Esophagus muscularis mucosa (tissue), 4 donors: ENCODE data around the gene RNF130.

ENCODE experiments used
- EP300 ChIP-seq: sonication (generic); formaldehyde crosslinking; IDR thresholded peaks from one replicate; pipeline ENCODE4 v1.6.1; 2017; ENCODE audit warnings: antibody characterized with exemption
- POLR2A ChIP-seq: fragments of 450-650 bp; IDR thresholded peaks from one replicate; pipeline ENCODE4 v1.6.1; 2017; ENCODE audit warnings: antibody characterized with exemption, moderate library complexity, mild to moderate bottlenecking, low read depth
- TF ChIP-seq, protein P1 (sequence below), 3 experiments: fragments of 200-600 bp in 2 of 3; fragments of 450-650 bp in 1 of 3; sonication (generic) in 2 of 3; IDR thresholded peaks; one replicate each; pipeline ENCODE4 v1.5.1; 2017 to 2019; ENCODE audit warnings: antibody characterized with exemption in 3 of 3, mild to moderate bottlenecking in 2 of 3, moderate library complexity in 1 of 3

DNA sequence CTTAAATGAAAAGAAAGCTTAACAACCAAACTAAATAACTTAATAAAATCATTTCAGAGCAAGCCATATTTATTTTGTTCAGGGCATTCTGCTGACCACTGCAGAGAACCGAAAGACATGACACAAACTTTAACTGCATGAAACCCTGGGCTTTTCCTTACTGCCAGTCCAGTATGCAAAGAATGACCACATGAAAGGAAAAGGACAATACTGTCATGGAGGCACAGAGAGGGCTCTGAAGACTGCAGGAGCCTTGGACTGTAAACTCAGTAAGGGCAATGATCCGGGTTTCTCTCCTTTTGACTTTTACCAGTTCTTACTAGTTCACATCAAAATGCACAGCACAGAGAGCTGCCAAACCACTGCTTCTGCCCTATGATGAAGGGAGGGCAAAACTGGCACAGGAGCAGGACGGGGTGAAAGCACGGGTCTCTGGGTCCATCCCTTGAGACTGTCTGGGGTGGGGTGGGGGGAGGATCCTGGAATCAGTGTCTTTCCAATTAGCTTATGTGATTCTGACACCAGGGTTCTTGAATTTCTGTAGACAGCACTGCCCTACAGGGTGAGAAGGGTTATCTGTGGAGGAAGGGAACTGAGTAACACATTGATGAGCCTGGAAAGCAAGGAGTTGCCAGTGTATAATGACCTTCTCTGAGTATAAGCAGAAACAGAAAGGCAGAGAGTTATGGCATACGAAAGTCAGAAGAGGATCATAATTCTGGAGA is 44.7 kb downstream of the RNF130 start:
- TF ChIP-seq, protein P1, sequence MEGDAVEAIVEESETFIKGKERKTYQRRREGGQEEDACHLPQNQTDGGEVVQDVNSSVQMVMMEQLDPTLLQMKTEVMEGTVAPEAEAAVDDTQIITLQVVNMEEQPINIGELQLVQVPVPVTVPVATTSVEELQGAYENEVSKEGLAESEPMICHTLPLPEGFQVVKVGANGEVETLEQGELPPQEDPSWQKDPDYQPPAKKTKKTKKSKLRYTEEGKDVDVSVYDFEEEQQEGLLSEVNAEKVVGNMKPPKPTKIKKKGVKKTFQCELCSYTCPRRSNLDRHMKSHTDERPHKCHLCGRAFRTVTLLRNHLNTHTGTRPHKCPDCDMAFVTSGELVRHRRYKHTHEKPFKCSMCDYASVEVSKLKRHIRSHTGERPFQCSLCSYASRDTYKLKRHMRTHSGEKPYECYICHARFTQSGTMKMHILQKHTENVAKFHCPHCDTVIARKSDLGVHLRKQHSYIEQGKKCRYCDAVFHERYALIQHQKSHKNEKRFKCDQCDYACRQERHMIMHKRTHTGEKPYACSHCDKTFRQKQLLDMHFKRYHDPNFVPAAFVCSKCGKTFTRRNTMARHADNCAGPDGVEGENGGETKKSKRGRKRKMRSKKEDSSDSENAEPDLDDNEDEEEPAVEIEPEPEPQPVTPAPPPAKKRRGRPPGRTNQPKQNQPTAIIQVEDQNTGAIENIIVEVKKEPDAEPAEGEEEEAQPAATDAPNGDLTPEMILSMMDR (IDR thresholded peaks at IDR 0.05): no peak
- TF ChIP-seq POLR2A: no peak
- TF ChIP-seq EP300: no peak
